ENCODE measurements around the gene ABTB1. TPM values are rescaled to one million over a fixed set of nuclear protein-coding genes. Genes with fewer than 3 reads are reported as not detected.

Gene ABTB1
- total RNA-seq = 10 to 100 TPM; 27.8 to 68.7 (median 39.3) TPM

DNA sequence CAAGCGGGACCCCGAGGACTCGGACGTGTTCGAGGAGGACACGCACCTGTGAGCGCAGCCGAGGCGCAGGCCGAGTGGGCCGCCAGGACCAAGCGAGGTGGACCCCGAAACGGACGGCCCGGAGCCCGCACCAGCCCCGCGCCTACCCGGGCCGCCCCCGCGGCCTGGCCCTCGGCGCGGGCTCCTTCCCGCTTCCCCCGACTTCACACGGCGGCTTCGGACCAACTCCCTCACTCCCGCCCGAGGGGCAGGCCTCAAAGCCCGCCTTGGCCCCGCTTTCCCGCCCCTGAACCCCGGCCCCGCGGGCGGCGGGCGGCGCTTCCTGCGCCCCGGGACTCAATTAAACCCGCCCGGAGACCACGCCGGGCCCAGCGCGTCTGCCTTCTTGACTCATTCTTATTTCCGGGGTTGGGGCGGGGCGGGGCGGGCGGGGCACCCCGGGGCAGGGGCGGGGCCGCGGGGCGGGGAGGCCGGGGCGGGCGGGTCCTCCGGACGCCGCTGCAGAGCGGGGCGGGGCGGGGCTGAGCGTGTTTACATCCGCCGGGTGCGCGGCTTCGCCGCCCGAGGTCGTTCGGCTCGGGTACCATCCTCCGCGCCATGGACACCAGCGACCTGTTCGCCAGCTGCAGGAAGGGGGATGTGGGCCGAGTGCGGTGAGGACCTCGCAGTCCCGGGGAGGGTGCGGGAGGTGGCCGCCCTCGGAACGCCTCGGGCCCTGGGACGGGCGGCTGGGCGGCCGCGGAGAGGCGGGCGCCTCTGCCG, at the start of gene ABTB1:
Gene ABTB1 (plus strand): TSS at position 524 of the 762 bp plus-strand sequence. CDS start 74 bp downstream, at position 598.
- DNase-seq (ENCODE audit: low spot score in 2 of 2) = peak; percentile 80 to 97
- intact Hi-C loops (cut with DNase I; ENCODE audit: low total_unique reads) = loop anchor here (10.0 kb wide), 2 partner anchors 98 to 152 kb away; partner anchors contain the start of gene MGLL
- no peak for TF ChIP-seq CTCF (IDR thresholded peaks at IDR 0.05)
- peak in 1 of 2 donors; percentile 32 for TF ChIP-seq POLR2A (IDR thresholded peaks at IDR 0.05)
- peak within 1 kb of the TSS; percentile 76 for H3K4me3 ChIP-seq (ENCODE audit: low read depth, poor library complexity, severe bottlenecking)
- WGBS, 2 donors = 0% methylated on average over 5 to 20 of the region's 102 CpGs

DNA sequence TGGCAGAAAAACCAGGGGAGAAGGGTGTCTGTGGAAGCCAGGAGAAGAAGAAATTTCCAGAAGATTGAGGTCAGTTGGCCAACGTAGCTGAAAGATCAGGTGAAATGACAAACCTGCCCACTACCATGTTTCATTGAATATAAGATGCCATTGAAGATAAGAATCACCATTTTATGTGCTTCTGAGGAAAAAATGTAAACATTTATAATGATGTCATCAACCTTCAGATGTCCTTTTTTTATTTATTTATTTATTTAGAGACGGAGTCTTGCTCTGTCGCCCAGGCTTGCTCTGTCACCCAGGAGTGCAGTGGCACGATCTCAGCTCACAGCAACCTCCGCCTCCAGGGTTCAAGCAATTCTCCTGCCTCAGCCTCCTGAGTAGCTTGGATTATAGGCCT, 48.7 kb upstream of the ABTB1 start:
- DNase-seq (ENCODE audit: low spot score in 2 of 2) = no peak
- 80 to 91% methylated on average over 5 of the region's 5 CpGs for WGBS, 2 donors
- TF ChIP-seq POLR2A (IDR thresholded peaks at IDR 0.05) = no peak
- no peak for TF ChIP-seq CTCF (IDR thresholded peaks at IDR 0.05)
- H3K4me3 ChIP-seq (ENCODE audit: low read depth, poor library complexity, severe bottlenecking) = no peak overlapping the region
- intact Hi-C loops (cut with DNase I; ENCODE audit: low total_unique reads) = no loop called here

GRCh38 chr3:127625821-127626220, 46.9 kb upstream of the ABTB1 start:
- intact Hi-C loops (cut with DNase I; ENCODE audit: low total_unique reads) = no loop called here
- DNase-seq (ENCODE audit: low spot score in 2 of 2) = no peak
- H3K4me3 ChIP-seq (ENCODE audit: low read depth, poor library complexity, severe bottlenecking) = no peak overlapping the region
- WGBS, 2 donors = 46 to 48% methylated on average over 2 of the region's 2 CpGs
- TF ChIP-seq POLR2A (IDR thresholded peaks at IDR 0.05) = no peak
- TF ChIP-seq CTCF (IDR thresholded peaks at IDR 0.05) = no peak

- DNase-seq (ENCODE audit: low spot score in 2 of 2) = no peak
- TF ChIP-seq POLR2A (IDR thresholded peaks at IDR 0.05) (no peak), CTCF (IDR thresholded peaks at IDR 0.05) (no peak)
- intact Hi-C loops (cut with DNase I; ENCODE audit: low total_unique reads) = no loop called here
- H3K4me3 ChIP-seq (ENCODE audit: low read depth, poor library complexity, severe bottlenecking) = no peak overlapping the region
- 60 to 62% methylated on average over 4 of the region's 4 CpGs for WGBS, 2 donors
Observed at GRCh38 chr3:127628426-127628787, 44.3 kb upstream of the ABTB1 start.

DNA sequence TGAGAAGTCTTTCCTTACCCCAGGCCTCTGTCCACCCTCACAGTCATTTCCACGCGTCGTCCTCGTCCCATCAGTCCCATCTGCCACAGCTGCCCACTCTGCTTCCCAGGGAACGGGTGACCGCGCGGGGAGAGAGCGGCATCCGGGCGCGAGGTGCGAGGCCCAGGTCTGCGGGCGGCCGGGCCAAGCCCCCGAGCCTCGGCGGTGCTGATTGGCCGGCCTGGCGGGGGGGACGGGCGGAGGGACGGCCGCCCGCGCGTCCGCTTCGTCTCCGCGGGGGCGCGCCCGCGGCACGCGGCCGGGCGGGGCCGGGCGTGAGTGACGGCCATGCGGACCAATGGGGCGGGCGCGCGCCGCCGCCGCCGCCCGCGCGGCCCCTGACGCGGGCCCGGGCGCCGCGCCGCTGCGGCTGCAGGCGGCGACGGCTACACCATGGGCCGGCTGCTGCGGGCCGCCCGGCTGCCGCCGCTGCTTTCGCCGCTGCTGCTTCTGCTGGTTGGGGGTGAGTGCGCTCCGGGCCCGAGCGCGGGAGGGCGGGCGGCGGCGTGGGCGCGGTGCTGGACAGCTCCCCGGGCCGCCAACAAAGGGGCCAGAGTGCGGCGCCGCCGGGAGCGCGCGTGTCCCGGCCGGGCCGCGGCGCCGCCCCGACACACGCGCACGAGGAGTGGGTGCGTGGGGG, 43.8 kb upstream of the ABTB1 start, which contains the start of gene PODXL2:
Gene PODXL2 (plus strand): TSS at position 398 of the 679 bp plus-strand sequence. CDS start 35 bp downstream, at position 433.
- WGBS, 2 donors = 20 to 21% methylated on average over 15 to 18 of the region's 105 CpGs
- no peak for DNase-seq (ENCODE audit: low spot score in 2 of 2)
- intact Hi-C loops (cut with DNase I; ENCODE audit: low total_unique reads) = no loop called here
- no peak for TF ChIP-seq CTCF (IDR thresholded peaks at IDR 0.05)
- TF ChIP-seq POLR2A (IDR thresholded peaks at IDR 0.05) = no peak
- no peak within 1 kb of the TSS for H3K4me3 ChIP-seq (ENCODE audit: low read depth, poor library complexity, severe bottlenecking)
